ENCODE results near the gene SMARCD2.

The SMARCD2 gene

DNA sequence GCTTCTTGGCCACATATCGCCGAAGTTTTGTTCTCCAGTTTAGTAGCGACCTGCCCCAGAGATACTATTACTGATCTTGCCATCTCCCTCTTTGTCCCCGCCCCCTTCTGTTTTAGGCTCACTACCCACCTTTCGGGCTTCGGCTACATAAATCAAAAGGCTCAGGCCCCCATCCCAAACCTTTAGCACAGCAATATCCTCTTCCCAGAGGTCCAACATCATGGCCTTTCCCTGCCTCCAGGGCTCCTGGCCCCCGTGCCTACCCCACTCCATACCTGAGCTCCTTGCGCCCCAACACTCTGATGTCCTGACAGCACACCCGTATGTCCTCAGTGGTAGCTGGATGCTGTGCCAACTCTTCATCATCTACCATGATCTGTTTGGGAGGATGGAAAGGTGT, 18.1 kb downstream of the SMARCD2 start:
- no peak overlapping the region for H3K27ac ChIP-seq
- H3K9me3 ChIP-seq (ENCODE audit: severe bottlenecking): no peaks in the 10 kb centered on the region
- H3K4me3 ChIP-seq (ENCODE audit: low read depth, low read length): no peak overlapping the region
- no peak for TF ChIP-seq CTCF (IDR thresholded peaks at IDR 0.05; ENCODE audit: low read depth, low read length)
- peaks cover 77% of the 10 kb centered on the region for H3K36me3 ChIP-seq
- DNase-seq: no peak
- H3K27me3 ChIP-seq (ENCODE audit: insufficient read depth, low read depth, severe bottlenecking): no peaks in the 10 kb centered on the region

DNA sequence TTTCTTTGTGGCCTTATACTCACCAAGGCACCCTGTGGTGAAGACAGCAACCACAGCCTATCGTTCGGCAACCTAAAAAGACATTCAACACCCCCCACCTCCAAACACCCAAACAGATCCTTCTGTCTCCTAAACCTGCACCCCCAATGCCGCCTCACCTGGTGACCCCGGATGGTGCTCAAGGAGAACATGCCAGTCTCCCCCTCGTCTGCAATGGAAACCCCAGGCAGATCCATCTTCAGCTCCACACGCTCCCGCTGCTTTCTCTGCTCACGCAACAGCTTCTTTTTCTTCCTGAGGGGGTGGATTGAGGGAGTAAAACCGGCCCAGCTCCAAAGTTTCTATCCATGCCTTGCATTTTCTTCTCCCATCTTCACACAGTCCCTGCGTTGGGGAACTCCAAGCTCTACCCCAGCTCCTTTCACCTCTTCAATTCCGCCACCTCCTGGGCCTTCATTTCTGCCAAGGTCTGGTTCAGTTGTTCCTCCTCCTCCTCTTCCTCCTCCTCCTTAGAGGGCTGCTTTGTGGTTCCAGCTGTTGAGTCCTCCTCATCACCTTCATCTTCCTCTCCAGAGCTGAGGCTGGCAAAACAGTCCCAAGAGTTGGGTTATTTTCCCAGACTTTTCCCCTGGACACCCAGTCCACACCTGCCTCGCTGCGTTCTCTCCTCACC, 18.7 kb downstream of the SMARCD2 start:
- DNase-seq: no peak
- no peak for TF ChIP-seq CTCF (IDR thresholded peaks at IDR 0.05; ENCODE audit: low read depth, low read length)
- Histone ChIP-seq H3K9me3 (ENCODE audit: severe bottlenecking) (no peaks in the 10 kb centered on the region), H3K27me3 (ENCODE audit: insufficient read depth, low read depth, severe bottlenecking) (no peaks in the 10 kb centered on the region), H3K4me3 (ENCODE audit: low read depth, low read length) (no peak overlapping the region), H3K27ac (no peak overlapping the region), H3K36me3 (peaks cover 77% of the 10 kb centered on the region)

DNA sequence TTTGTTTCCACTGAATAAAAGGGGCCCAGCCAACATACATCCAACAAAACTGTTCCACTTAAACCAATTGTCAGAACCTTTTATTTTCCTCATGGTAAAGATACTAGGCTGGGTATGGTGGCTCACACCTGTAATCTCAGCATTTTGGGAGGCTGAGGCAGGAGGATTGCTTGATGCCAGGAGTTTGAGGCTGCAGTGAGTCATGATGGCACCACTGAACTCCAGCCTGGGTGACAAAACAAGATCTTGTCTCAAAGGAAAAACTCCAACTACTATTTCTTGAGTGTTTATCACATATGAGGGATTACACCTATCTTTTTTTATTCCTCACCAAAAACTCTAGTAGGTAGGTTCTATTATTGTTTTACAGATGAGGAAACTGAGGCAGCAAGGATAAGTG, 19.9 kb downstream of the SMARCD2 start:
- peaks cover 83% of the 10 kb centered on the region for H3K36me3 ChIP-seq
- no peak overlapping the region for H3K27ac ChIP-seq
- H3K9me3 ChIP-seq (ENCODE audit: severe bottlenecking): no peaks in the 10 kb centered on the region
- no peak for TF ChIP-seq CTCF (IDR thresholded peaks at IDR 0.05; ENCODE audit: low read depth, low read length)
- DNase-seq: no peak
- H3K27me3 ChIP-seq (ENCODE audit: insufficient read depth, low read depth, severe bottlenecking): no peaks in the 10 kb centered on the region
- no peak overlapping the region for H3K4me3 ChIP-seq (ENCODE audit: low read depth, low read length)

- TF ChIP-seq CTCF (IDR thresholded peaks at IDR 0.05; ENCODE audit: low read depth, low read length): no peak
- DNase-seq: no peak
- no peaks in the 10 kb centered on the region for H3K9me3 ChIP-seq (ENCODE audit: severe bottlenecking)
- no peak overlapping the region for H3K4me3 ChIP-seq (ENCODE audit: low read depth, low read length)
- H3K27me3 ChIP-seq (ENCODE audit: insufficient read depth, low read depth, severe bottlenecking): no peaks in the 10 kb centered on the region
- no peak overlapping the region for H3K27ac ChIP-seq
- H3K36me3 ChIP-seq: peaks cover 88% of the 10 kb centered on the region
These were observed 20.7 kb downstream of the SMARCD2 start for GRCh38 chr17:63821804-63822203.

DNA sequence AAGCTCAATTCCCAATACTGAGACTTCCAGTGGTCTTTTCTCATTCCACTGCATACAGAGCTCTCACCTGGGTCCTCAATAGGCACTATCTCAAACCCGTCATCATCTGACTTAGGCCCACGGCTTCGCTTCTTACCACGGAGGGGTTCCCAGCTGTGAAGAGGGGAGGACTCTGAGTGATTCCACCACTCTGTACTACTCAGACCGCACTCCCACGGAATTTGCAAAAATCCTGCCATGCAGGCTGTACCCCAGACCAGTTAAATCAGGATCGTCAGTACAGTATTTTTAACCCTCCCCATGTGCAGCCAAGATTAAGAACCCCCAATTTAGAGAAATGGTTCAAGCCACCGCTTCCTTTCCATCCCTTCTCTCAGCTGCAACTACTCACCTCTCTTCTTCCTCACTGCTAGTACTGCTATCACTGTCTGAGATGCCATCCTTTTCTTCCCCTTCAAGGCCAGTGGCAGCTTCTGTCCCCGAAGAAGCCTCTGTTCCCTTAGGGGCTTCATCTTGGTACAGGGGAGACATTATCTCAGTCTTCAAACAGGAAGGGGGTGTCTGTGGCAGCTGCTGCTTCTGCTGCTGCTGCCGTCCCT, 21.4 kb downstream of the SMARCD2 start:
- Histone ChIP-seq H3K27me3 (ENCODE audit: insufficient read depth, low read depth, severe bottlenecking) (no peaks in the 10 kb centered on the region), H3K4me3 (ENCODE audit: low read depth, low read length) (no peak overlapping the region), H3K9me3 (ENCODE audit: severe bottlenecking) (no peaks in the 10 kb centered on the region), H3K36me3 (peaks cover 95% of the 10 kb centered on the region), H3K27ac (no peak overlapping the region)
- DNase-seq: no peak
- no peak for TF ChIP-seq CTCF (IDR thresholded peaks at IDR 0.05; ENCODE audit: low read depth, low read length)
